ENCODE results near the gene TSGA10IP.

TSGA10IP gene

DNA sequence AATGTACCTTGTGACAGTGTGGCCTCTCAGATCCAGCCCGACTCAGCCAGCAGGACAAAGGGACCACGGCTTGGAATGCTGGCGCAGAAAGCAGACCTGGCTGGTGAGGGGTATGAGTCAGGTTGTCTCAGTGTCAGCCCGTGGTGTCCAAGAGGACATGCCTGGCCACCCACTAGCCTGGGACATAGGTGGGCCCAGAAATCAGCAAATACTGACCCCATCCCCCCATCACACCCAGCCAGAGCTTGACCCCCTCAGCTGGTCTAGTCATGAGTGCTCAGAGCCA is 61.6 kb downstream of the TSGA10IP start:
- DNase-seq (ENCODE audit: low read depth in 2 of 2): no peak

GRCh38 chr11:66007201-66007634 is 61.9 kb downstream of the TSGA10IP start:
- DNase-seq (ENCODE audit: low read depth in 2 of 2): no peak

- DNase-seq (ENCODE audit: low read depth in 2 of 2): no peak
These were observed 62.8 kb downstream of the TSGA10IP start for GRCh38 chr11:66008095-66008467.

GRCh38 chr11:66008468-66009101 is 63.3 kb downstream of the TSGA10IP start:
- no peak for DNase-seq (ENCODE audit: low read depth in 2 of 2)
